Amygdala (tissue), 56 donors: ENCODE measurements around the gene ACACB.
"Not testable (repeated sequence)": the region's sequence is repeated elsewhere in the genome, so short reads cannot be mapped to it uniquely, and the experiment has no call there.

Source experiments
- DNase-seq, 56 donors: peaks; one replicate each; lab custom pipeline; 2025; lab: John Stamatoyannopoulos, UW

Gene ACACB

GRCh38 chr12:109137055-109137454 is 20.7 kb downstream of the ACACB start:
- DNase-seq: no peak

- DNase-seq: no peak
These were observed 23.0 kb downstream of the ACACB start for GRCh38 chr12:109139360-109139759.

GRCh38 chr12:109139791-109140190 is 23.4 kb downstream of the ACACB start:
- no peak for DNase-seq

- no peak for DNase-seq
These were observed 24.2 kb downstream of the ACACB start for GRCh38 chr12:109140560-109140959.

- no peak for DNase-seq
These were observed 27.8 kb downstream of the ACACB start for GRCh38 chr12:109144224-109144623.

- not testable (repeated sequence) for DNase-seq
These were observed 30.7 kb downstream of the ACACB start for GRCh38 chr12:109147126-109147525.

GRCh38 chr12:109147954-109148353 is 31.6 kb downstream of the ACACB start:
- DNase-seq: peak in 7 of 56 donors; percentile 7 to 47 (median 14)

GRCh38 chr12:109150124-109150640 is 33.8 kb downstream of the ACACB start:
- DNase-seq: no peak

- DNase-seq: no peak
These were observed 35.1 kb downstream of the ACACB start for GRCh38 chr12:109151457-109151856.

- peak in 1 of 56 donors; percentile 25 for DNase-seq
These were observed 37.5 kb downstream of the ACACB start for GRCh38 chr12:109153821-109154441.

- peak in 55 of 56 donors; percentile 11 to 87 (median 66) for DNase-seq
These were observed 38.4 kb downstream of the ACACB start for GRCh38 chr12:109154451-109155438.

GRCh38 chr12:109156036-109156435 is 39.6 kb downstream of the ACACB start:
- DNase-seq: no peak

- DNase-seq: no peak
These were observed 40.2 kb downstream of the ACACB start for GRCh38 chr12:109156586-109156985.

- DNase-seq: no peak
These were observed 41.6 kb downstream of the ACACB start for GRCh38 chr12:109157986-109158385.

- DNase-seq: no peak
These were observed 44.0 kb downstream of the ACACB start for GRCh38 chr12:109160433-109160832.

- no peak for DNase-seq
These were observed 44.5 kb downstream of the ACACB start for GRCh38 chr12:109160873-109161272.

- DNase-seq: no peak
These were observed 46.2 kb downstream of the ACACB start for GRCh38 chr12:109162551-109162950.

- no peak for DNase-seq
These were observed 46.8 kb downstream of the ACACB start for GRCh38 chr12:109163167-109163566.

- DNase-seq: no peak
These were observed 49.2 kb downstream of the ACACB start for GRCh38 chr12:109165599-109165998.

GRCh38 chr12:109166371-109166770 is 50.0 kb downstream of the ACACB start:
- DNase-seq: no peak

GRCh38 chr12:109167781-109168180 is 51.4 kb downstream of the ACACB start:
- DNase-seq: no peak
